Loucy (cell line): ENCODE data around the gene ARHGAP6.

ENCODE experiments used
- H2AFZ ChIP-seq: fragments of 200-600 bp; sonication (generic); 2 replicates; pipeline ENCODE4 v1.6.0; 2016; ENCODE audit warnings: antibody characterized with exemption, mild to moderate bottlenecking, low read length, moderate library complexity
- H3F3A ChIP-seq: fragments of 200-600 bp; 2 replicates; pipeline ENCODE4 v1.6.0; 2016; ENCODE audit warnings: antibody characterized with exemption, low read depth, mild to moderate bottlenecking
- H3K27me3 ChIP-seq: fragments of 200-600 bp; sonication (generic); 2 replicates; pipeline ENCODE4 v1.6.1; 2014; ENCODE audit warnings: low read length, mild to moderate bottlenecking; ENCODE audit not compliant: insufficient read depth, poor library complexity, severe bottlenecking
- H3K36me3 ChIP-seq: fragments of 200-600 bp; sonication (generic); 2 replicates; pipeline ENCODE4 v1.6.1; 2016; ENCODE audit warnings: low read length; ENCODE audit not compliant: insufficient read depth
- H3K4me1 ChIP-seq: fragments of 200-600 bp; sonication (generic); 2 replicates; pipeline ENCODE4 v1.5.1; 2014; ENCODE audit warnings: low read length, mild to moderate bottlenecking; ENCODE audit not compliant: insufficient read depth, poor library complexity, severe bottlenecking
- H3K4me2 ChIP-seq: fragments of 200-600 bp; sonication (generic); 2 replicates; pipeline ENCODE4 v1.6.0; 2014; ENCODE audit warnings: antibody characterized with exemption, low read length, low read depth, mild to moderate bottlenecking; ENCODE audit not compliant: poor library complexity, severe bottlenecking
- H3K4me3 ChIP-seq: fragments of 200-600 bp; sonication (generic); 2 replicates; pipeline ENCODE4 v1.5.1; 2014; ENCODE audit warnings: low read length, mild to moderate bottlenecking, mixed read lengths; ENCODE audit not compliant: poor library complexity, severe bottlenecking
- H3K79me2 ChIP-seq: fragments of 200-600 bp; sonication (generic); 2 replicates; pipeline ENCODE4 v1.6.1; 2014; ENCODE audit warnings: low read length; ENCODE audit not compliant: insufficient read depth
- H3K9ac ChIP-seq: fragments of 200-600 bp; sonication (generic); 2 replicates; pipeline ENCODE4 v1.6.0; 2014; ENCODE audit warnings: mild to moderate bottlenecking, low read depth, low read length, moderate library complexity; ENCODE audit not compliant: poor library complexity, severe bottlenecking
- H3K9me2 ChIP-seq: fragments of 200-600 bp; sonication (generic); replicated peaks from 2 replicates; pipeline ENCODE4 v1.6.1; 2016; ENCODE audit warnings: low read depth, low read length, mixed read lengths
- H3K9me3 ChIP-seq: fragments of 200-600 bp; sonication (generic); 2 replicates; pipeline ENCODE4 v1.6.1; 2014; ENCODE audit warnings: mild to moderate bottlenecking, antibody characterized with exemption, low read length, low read depth; ENCODE audit not compliant: insufficient read depth
- H4K20me1 ChIP-seq: fragments of 200-600 bp; sonication (generic); 2 replicates; pipeline ENCODE4 v1.6.0; 2014; ENCODE audit warnings: antibody characterized with exemption, low read length, mild to moderate bottlenecking; ENCODE audit not compliant: insufficient read depth, poor library complexity, severe bottlenecking
- EZH2phosphoT487 ChIP-seq: fragments of 200-600 bp; IDR thresholded peaks from 2 replicates; pipeline ENCODE4 v1.6.1; 2018; ENCODE audit warnings: antibody characterized with exemption, mild to moderate bottlenecking, moderate library complexity, borderline replicate concordance
- TF ChIP-seq, protein P1 (sequence below): fragments of 200-600 bp; sonication (generic); conservative IDR thresholded peaks from 2 replicates; pipeline ENCODE4 v1.5.1; 2014; ENCODE audit warnings: mild to moderate bottlenecking, antibody characterized with exemption, low read length

The ARHGAP6 gene

DNA sequence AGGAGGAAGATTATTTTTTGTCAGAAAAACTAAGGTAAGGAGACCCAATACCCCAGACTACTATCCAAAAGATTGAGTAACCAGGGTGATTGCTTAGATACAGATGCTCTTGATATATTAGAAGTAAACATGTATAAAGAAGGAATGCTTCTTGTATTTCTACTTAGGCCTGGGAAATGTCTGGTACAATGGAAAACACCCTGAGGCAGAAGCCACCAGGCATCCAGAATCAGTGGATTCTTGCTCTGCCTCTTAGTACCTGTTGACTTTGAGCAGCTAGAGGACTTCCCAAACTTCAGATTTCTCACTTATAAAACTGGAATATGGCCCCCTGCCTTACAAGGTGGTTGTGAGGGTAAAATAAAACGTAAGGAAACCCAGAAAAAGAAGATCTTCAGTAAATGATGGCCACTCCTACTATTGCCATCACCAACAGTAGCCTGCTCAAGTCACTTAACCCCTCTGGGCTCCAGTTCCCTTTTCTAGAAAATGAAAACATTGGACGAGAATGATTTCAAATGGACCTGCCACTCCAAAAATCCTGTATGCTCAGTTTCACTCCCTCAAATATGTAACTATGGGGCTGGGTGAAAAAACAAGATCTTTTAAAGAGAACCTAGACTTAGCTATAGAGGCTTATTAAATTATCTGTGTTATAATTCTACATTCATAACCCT, 315.9 kb downstream of the ARHGAP6 start:
- Histone ChIP-seq H4K20me1 (no peaks in the 10 kb centered on the region), H3K36me3 (no peaks in the 10 kb centered on the region), H3K4me3 (no peak overlapping the region)

GRCh38 chrX:11349020-11349419, 316.7 kb downstream of the ARHGAP6 start:
- Histone ChIP-seq H3K9ac (no peak overlapping the region), H3K27me3 (no peaks in the 10 kb centered on the region), H4K20me1 (no peaks in the 10 kb centered on the region), H3K4me1 (peaks cover 11% of the 10 kb centered on the region), H3K9me3 (no peaks in the 10 kb centered on the region), H3K9me2 (no peaks in the 10 kb centered on the region), H3K4me2 (no peak overlapping the region), H3K79me2 (no peaks in the 10 kb centered on the region), H2AFZ (no peak overlapping the region), H3F3A (no peaks in the 10 kb centered on the region), H3K36me3 (no peaks in the 10 kb centered on the region), H3K4me3 (no peak overlapping the region)
- no peak for TF ChIP-seq EZH2phosphoT487
- TF ChIP-seq, protein P1, sequence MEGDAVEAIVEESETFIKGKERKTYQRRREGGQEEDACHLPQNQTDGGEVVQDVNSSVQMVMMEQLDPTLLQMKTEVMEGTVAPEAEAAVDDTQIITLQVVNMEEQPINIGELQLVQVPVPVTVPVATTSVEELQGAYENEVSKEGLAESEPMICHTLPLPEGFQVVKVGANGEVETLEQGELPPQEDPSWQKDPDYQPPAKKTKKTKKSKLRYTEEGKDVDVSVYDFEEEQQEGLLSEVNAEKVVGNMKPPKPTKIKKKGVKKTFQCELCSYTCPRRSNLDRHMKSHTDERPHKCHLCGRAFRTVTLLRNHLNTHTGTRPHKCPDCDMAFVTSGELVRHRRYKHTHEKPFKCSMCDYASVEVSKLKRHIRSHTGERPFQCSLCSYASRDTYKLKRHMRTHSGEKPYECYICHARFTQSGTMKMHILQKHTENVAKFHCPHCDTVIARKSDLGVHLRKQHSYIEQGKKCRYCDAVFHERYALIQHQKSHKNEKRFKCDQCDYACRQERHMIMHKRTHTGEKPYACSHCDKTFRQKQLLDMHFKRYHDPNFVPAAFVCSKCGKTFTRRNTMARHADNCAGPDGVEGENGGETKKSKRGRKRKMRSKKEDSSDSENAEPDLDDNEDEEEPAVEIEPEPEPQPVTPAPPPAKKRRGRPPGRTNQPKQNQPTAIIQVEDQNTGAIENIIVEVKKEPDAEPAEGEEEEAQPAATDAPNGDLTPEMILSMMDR, result no peak

More for the DNA sequence above, 315.9 kb downstream of the ARHGAP6 start:
- Histone ChIP-seq H3K79me2 (no peaks in the 10 kb centered on the region), H3K9ac (no peak overlapping the region), H3K27me3 (no peaks in the 10 kb centered on the region), H3K9me3 (no peaks in the 10 kb centered on the region), H3K4me2 (no peak overlapping the region), H3K9me2 (no peaks in the 10 kb centered on the region), H2AFZ (no peak overlapping the region), H3K4me1 (peaks cover 11% of the 10 kb centered on the region), H3F3A (no peaks in the 10 kb centered on the region)
- no peak for TF ChIP-seq EZH2phosphoT487
- TF ChIP-seq, protein P1, result no peak

GRCh38 chrX:11347300-11347699, 318.4 kb downstream of the ARHGAP6 start:
- no peaks in the 10 kb centered on the region for H3K79me2 ChIP-seq
- no peak overlapping the region for H3K4me2 ChIP-seq
- peaks cover 11% of the 10 kb centered on the region for H3K4me1 ChIP-seq
- H2AFZ ChIP-seq, result no peak overlapping the region
- H3K27me3 ChIP-seq, result no peaks in the 10 kb centered on the region
- H3K9me2 ChIP-seq, result no peaks in the 10 kb centered on the region
- no peaks in the 10 kb centered on the region for H3K36me3 ChIP-seq
- no peaks in the 10 kb centered on the region for H3F3A ChIP-seq
- no peaks in the 10 kb centered on the region for H3K9me3 ChIP-seq
- no peak overlapping the region for H3K9ac ChIP-seq
- H4K20me1 ChIP-seq, result no peaks in the 10 kb centered on the region
- H3K4me3 ChIP-seq, result no peak overlapping the region
- TF ChIP-seq, protein P1, result no peak
- TF ChIP-seq EZH2phosphoT487, result no peak
